Measurements from ENCODE around the gene NALCN. TPM values are rescaled to one million over a fixed set of nuclear protein-coding genes. Genes with fewer than 3 reads are reported as not detected.

NALCN gene
- total RNA-seq, 1 donor from 2014 or later, result 7.9 TPM

DNA sequence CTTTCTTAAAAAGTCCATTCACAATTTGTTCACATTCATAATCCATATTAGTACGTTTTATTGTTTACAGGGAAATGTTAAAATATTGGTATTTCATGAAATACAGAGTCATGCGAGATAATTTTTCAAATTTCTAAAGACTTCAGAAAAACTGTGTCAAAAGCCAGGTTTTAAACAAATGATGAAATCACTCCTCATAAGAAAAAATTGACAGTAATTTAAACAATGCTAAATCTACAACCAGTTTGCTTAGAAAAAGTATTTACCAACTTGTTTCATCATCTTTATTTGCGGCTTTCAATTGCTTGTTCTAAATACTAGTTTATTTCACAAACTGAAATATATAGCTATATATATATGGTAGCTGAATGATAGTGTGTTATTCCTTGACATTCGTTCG lies 1.2 kb upstream of the NALCN start:
- DNase-seq (no peak), ATAC-seq (no peak)
- intact Hi-C loops (cut with micrococcal nuclease), result no loop called here

GRCh38 chr13:101417043-101417406 lies 717 bp upstream of the NALCN start:
- ATAC-seq (peak; percentile 49), DNase-seq (no peak)
- intact Hi-C loops (cut with micrococcal nuclease), result no loop called here

GRCh38 chr13:101415358-101416174 lies 742 bp downstream of the NALCN start:
- DNase-seq, result peak; percentile 30
- ATAC-seq, result peak; percentile 56
- intact Hi-C loops (cut with micrococcal nuclease), result no loop called here

GRCh38 chr13:101412076-101412475 lies 4.2 kb downstream of the NALCN start:
- DNase-seq, result no peak
- no peak for ATAC-seq
- intact Hi-C loops (cut with micrococcal nuclease), result no loop called here

DNA sequence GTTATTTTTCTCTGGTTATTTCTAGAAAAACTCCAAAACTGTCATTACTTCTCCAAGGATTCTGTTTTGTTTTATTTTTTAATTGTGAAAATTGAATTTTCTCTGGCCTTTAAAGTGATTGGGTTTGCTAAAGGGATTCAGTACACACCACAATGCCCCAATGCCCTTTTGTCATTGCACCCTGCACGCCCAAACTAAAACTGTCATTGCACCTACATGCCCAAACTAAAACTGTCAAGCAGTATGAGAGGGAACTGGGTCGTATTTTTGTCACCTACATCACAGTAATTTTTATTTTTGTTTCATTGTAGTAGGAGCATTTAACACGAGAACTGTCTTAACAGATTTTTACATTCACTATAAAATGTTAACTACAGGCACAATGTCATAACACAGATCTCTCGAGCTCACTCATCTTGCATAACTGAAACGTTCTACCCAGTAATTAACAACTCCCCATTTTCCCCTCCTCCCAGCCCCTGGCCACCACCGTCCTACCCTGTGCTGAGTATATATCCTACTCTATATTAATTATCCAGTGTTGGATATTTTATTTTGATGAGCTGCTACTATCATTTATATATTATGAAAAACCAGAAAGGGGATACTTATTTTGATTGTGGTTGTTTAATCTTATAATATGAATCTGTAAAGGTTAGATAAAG lies 7.2 kb downstream of the NALCN start:
- intact Hi-C loops (cut with micrococcal nuclease), result no loop called here
- no peak for DNase-seq
- ATAC-seq, result peak; percentile 77

- ATAC-seq (peak; percentile 24), DNase-seq (no peak)
- intact Hi-C loops (cut with micrococcal nuclease), result no loop called here
These were observed 8.2 kb downstream of the NALCN start for GRCh38 chr13:101408154-101408553.

- ATAC-seq (no peak), DNase-seq (no peak)
- intact Hi-C loops (cut with micrococcal nuclease), result no loop called here
These were observed 9.5 kb downstream of the NALCN start for GRCh38 chr13:101406791-101407190.

- intact Hi-C loops (cut with micrococcal nuclease), result no loop called here
- DNase-seq, result no peak
These were observed 15.1 kb downstream of the NALCN start for GRCh38 chr13:101401196-101401595.

GRCh38 chr13:101399365-101399764 lies 16.9 kb downstream of the NALCN start:
- DNase-seq (no peak), ATAC-seq (no peak)
- intact Hi-C loops (cut with micrococcal nuclease), result no loop called here

More at GRCh38 chr13:101401196-101401595, 15.1 kb downstream of the NALCN start:
- ATAC-seq, result no peak

DNA sequence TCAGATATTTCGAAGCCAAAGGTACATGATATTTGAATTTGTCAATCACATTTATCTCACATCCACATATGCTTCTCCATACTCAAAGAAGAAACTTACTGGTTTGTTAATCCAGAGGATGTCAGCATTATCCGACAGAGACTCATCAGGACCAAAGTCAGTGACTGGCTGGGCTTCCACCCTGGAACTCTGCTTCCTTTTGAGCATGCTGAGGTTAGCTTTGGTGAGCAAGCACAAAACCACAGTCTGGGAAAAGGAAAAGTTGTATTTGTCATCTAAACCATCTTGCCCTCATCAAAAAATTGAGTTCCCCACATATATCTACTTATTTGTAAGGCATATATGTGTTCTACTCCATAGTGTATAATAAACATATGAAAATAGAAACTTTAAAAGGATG lies 17.4 kb downstream of the NALCN start:
- no peak for ATAC-seq
- intact Hi-C loops (cut with micrococcal nuclease), result no loop called here
- no peak for DNase-seq

- ATAC-seq, result no peak
- no peak for DNase-seq
- intact Hi-C loops (cut with micrococcal nuclease), result no loop called here
These were observed 18.1 kb downstream of the NALCN start for GRCh38 chr13:101398191-101398590.

GRCh38 chr13:101397742-101398141 lies 18.6 kb downstream of the NALCN start:
- intact Hi-C loops (cut with micrococcal nuclease), result no loop called here
- no peak for DNase-seq
- ATAC-seq, result no peak

DNA sequence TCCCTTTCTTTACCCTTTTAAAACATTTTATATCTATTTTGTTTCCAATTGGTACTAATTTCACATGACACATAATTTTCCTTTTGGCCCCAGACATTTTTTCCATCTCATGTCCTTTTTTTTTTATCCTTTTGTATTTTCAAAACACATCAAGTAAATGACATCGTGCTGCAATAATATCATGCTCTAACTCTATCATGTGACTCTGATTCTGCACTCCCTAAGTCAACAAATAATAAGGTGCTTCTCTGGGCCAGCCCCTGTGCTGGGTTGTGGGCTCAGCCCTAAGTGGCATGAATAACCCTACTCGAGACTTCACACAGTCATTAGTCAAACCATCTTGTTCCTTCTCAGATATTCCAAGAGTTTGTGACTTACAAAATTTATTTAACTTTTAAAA lies 21.7 kb downstream of the NALCN start:
- intact Hi-C loops (cut with micrococcal nuclease), result no loop called here
- no peak for DNase-seq
- no peak for ATAC-seq

GRCh38 chr13:101393140-101393539 lies 23.2 kb downstream of the NALCN start:
- DNase-seq (no peak), ATAC-seq (no peak)
- intact Hi-C loops (cut with micrococcal nuclease), result no loop called here

- no peak for DNase-seq
- no peak for ATAC-seq
- intact Hi-C loops (cut with micrococcal nuclease), result no loop called here
These were observed 25.8 kb downstream of the NALCN start for GRCh38 chr13:101390461-101390860.

- no peak for ATAC-seq
- intact Hi-C loops (cut with micrococcal nuclease), result no loop called here
- no peak for DNase-seq
These were observed 31.4 kb downstream of the NALCN start for GRCh38 chr13:101384929-101385328.

- intact Hi-C loops (cut with micrococcal nuclease), result no loop called here
- no peak for ATAC-seq
- DNase-seq, result no peak
These were observed 32.7 kb downstream of the NALCN start for GRCh38 chr13:101383595-101383994.

DNA sequence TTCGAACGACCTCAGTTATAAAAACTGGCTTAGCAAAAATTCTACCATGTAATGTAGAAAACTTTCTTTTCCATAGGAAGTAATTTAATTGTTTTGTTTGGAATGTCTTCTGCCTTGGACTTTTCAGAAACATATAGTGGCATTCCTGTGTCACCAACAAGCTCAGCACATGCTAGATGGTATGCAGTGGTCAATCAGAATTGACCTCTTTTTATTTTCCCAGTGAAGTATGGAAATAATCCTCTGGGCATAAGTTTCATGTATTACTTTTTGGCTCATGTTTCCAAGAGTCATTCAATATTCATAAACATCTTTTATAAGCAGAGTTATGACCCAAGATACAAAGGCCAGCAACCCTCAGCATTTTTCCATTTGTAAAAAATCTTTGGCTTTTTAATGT lies 33.6 kb downstream of the NALCN start:
- intact Hi-C loops (cut with micrococcal nuclease), result no loop called here
- DNase-seq (no peak), ATAC-seq (no peak)

- intact Hi-C loops (cut with micrococcal nuclease), result no loop called here
- no peak for ATAC-seq
- no peak for DNase-seq
These were observed 34.2 kb downstream of the NALCN start for GRCh38 chr13:101382086-101382485.

GRCh38 chr13:101360525-101360924 lies 55.8 kb downstream of the NALCN start:
- ATAC-seq (no peak), DNase-seq (no peak)
- intact Hi-C loops (cut with micrococcal nuclease), result no loop called here

- ATAC-seq, result no peak
- intact Hi-C loops (cut with micrococcal nuclease), result no loop called here
- DNase-seq, result no peak
These were observed 61.4 kb downstream of the NALCN start for GRCh38 chr13:101354895-101355294.

Data from left ventricle myocardium superior (tissue), 1 donor.